Measurements from ENCODE around the gene RRH.
"Not testable (repeated sequence)": the region's sequence is repeated elsewhere in the genome, so short reads cannot be mapped to it uniquely, and the experiment has no call there.

RRH gene

GRCh38 chr4:109836985-109837384 is 9.2 kb downstream of the RRH start:
- no peak overlapping the region for H3K4me3 ChIP-seq (ENCODE audit: low read depth, low read length)
- no peak for TF ChIP-seq CTCF (IDR thresholded peaks at IDR 0.05; ENCODE audit: low read depth, low read length)

GRCh38 chr4:109846395-109847098 is 18.8 kb downstream of the RRH start:
- no peak overlapping the region for H3K4me3 ChIP-seq (ENCODE audit: low read depth, low read length)
- no peak for TF ChIP-seq CTCF (IDR thresholded peaks at IDR 0.05; ENCODE audit: low read depth, low read length)

- no peak within 1 kb of the TSS for H3K4me3 ChIP-seq (ENCODE audit: low read depth, low read length)
- TF ChIP-seq CTCF (IDR thresholded peaks at IDR 0.05; ENCODE audit: low read depth, low read length) = no peak
Measured at GRCh38 chr4:109847896-109848442, 20.2 kb downstream of the RRH start, which contains the start of gene LRIT3. LRIT3 (plus strand) TSS chr4:109848107; CDS start chr4:109848202, 95 bp downstream.

- H3K4me3 ChIP-seq (ENCODE audit: low read depth, low read length) = no peak overlapping the region
- no peak for TF ChIP-seq CTCF (IDR thresholded peaks at IDR 0.05; ENCODE audit: low read depth, low read length)
Measured at GRCh38 chr4:109848501-109848900, 20.7 kb downstream of the RRH start.

GRCh38 chr4:109850601-109851000 is 22.8 kb downstream of the RRH start:
- H3K4me3 ChIP-seq (ENCODE audit: low read depth, low read length) = no peak overlapping the region

GRCh38 chr4:109859426-109860300 is 31.9 kb downstream of the RRH start:
- H3K4me3 ChIP-seq (ENCODE audit: low read depth, low read length) = not testable (repeated sequence)

More at GRCh38 chr4:109850601-109851000, 22.8 kb downstream of the RRH start:
- no peak for TF ChIP-seq CTCF (IDR thresholded peaks at IDR 0.05; ENCODE audit: low read depth, low read length)

GRCh38 chr4:109861271-109861670 is 33.5 kb downstream of the RRH start:
- H3K4me3 ChIP-seq (ENCODE audit: low read depth, low read length) = no peak overlapping the region

More at GRCh38 chr4:109861271-109861670, 33.5 kb downstream of the RRH start:
- no peak for TF ChIP-seq CTCF (IDR thresholded peaks at IDR 0.05; ENCODE audit: low read depth, low read length)

Measured in WI38 (cell line).